Glomerular endothelial cell (primary cell): ENCODE measurements around the gene IGSF21. TPM values are rescaled to one million over a fixed set of nuclear protein-coding genes. Genes with fewer than 3 reads are reported as not detected.
"Not testable (repeated sequence)": the region's sequence is repeated elsewhere in the genome, so short reads cannot be mapped to it uniquely, and the experiment has no call there.

ENCODE experiments used
- DNase-seq: peaks from one replicate; pipeline ENCODE4 v3.0.0-alpha.2; 2011; ENCODE audit warnings: low read depth, low spot score; ENCODE audit errors: extremely low read depth
- total RNA-seq: library from RNA; depleted of rRNA; stranded (reverse); fragments of >200 nt; gene quantifications from 2 replicates; pipeline ENCODE4 v1.2.3, GENCODE V29; 2015

The IGSF21 gene
- total RNA-seq, 1 donor from 2014 or later, result not detected

- no peak for DNase-seq
Measured at GRCh38 chr1:18144062-18144461, 36.5 kb downstream of the IGSF21 start.

DNA sequence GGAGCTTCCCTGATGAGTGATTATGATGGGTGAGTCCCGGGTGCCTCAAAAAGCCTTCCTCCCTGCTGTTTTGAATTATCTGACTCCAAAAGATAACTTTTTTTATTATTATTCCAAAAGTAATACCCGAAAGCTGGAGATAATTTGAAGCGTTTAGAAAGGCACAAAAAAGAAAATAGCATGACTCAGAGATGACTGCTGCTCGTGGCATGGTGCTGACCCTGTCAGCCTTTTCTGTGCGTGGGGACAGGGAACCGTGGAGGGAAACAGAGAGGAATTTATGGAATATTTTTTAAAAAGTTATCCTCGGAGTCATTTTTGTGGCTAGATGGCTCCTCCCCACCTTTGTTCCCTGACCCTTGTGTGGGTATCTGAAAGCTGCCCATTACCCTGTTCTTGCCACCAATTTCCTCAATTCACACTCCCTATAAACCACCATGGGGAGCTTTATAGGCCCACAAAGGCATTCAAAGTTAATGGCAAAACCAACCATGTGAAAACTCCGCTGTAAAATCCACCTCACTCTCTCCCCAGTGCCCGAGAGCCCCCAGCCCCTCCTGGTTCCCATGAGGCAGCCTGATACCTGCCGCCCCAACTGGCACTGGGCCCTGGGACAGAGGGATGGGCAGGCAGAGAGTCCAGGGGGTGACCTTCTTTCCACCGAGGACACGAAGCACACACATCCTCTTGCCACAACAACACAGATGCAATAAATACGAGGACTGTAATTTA is 37.5 kb downstream of the IGSF21 start:
- DNase-seq, result no peak

DNA sequence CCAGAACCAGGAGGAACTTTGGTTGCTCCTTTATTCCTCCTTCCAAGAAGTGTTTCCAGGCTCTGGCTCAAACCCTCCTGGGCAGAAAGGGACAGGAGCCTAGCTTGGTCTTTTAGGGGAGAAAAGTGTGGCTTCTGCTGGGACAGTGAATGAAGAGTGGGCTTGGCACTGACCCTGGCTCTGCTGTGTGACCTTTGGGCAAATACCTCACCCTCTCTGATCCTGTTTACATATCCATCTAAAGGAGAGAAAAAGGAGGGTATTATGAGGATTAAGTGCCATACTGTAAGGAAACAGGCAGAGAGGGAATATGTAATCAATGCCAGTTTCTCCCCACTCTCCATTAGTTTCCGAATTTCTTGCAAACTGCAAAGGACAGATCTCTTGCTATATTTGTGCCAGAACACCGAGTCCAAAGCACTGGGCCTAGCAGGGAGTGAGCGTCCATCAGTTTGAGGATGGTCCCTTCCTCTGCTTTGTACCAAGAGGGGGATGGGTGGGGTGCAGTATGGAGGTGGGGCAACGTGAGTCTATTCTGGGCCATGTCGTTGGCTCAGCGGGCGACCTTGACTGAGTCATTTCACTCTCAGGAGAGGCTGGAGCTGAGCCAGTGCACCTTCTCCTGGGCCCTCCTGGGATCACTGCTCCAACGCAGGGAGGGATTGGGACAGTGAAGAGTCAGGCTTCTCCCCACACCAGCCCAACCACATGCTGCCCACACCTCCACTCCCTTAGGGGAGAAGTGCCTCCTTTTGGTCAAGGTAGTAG is 38.4 kb downstream of the IGSF21 start:
- no peak for DNase-seq

DNA sequence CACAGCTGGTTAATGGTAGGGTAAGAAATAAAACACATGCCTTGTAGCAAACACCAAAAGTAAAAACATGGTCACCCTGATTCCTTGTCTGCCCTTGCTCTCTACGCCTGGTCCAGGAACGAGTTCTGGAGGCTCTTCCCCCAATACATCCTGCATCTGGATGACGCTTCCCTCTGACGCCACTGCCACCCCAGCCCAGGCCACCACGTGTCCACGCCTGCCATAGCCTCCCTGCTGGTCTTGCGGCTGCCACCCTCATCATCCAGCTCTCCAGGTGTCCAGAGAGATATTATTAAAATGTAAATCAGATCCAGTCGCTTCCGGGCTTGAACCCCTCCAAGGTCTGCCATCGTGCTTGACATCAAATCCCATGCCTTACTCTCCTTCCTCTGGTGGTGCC is 39.3 kb downstream of the IGSF21 start:
- DNase-seq, result no peak

DNA sequence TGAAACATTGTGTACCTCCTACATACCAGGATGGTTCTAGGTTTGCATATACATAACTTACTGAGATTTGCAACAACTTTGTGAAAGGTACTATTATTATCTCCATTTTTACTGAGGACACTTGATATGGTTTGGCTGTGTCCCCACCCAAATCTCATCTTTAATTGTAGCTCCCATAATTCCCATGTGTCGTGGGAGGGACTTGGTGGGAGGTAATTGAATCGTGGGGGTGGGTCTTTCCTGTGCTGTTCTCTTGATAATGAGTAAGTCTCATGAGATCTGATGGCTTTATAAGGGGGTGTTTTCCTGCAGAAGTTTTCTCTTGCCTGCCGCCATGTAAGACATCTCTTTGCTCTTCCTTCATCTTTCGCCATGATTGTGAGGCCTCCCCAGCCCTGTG is 40.1 kb downstream of the IGSF21 start:
- DNase-seq, result no peak

- DNase-seq, result no peak
Measured at GRCh38 chr1:18148461-18148860, 40.9 kb downstream of the IGSF21 start.

DNA sequence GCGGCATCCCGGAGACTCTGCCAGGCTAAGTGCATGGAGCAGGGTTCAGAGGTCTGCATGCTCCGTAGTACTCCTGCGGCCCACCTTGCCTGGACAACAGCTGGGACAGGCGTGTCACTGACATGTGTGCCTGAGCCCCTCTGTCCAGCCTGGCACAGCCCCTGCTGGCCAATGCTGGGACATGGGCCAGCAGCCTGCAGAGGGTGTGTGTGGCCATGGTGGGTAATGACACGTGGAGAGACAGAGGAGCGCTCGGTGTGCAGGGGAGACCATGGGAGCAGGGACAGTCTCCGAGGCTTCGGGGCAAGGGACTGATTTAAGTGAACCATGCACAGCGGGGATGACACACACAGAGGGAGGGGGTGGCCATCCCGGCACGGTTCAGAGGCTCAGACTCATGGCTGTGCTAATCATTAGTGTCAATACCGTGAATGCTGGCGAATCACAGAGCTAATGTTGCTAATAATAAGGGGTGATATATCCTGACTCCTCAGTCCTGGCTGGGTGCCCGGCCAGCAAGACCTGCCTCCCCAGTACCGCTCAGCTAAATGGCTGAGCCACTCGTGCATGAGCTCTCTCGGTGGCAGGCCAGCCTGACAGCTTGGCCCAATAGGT is 41.5 kb downstream of the IGSF21 start:
- no peak for DNase-seq

- DNase-seq, result no peak
Measured at GRCh38 chr1:18151436-18152122, 44.0 kb downstream of the IGSF21 start.

GRCh38 chr1:18154430-18155194 is 47.0 kb downstream of the IGSF21 start:
- no peak for DNase-seq

DNA sequence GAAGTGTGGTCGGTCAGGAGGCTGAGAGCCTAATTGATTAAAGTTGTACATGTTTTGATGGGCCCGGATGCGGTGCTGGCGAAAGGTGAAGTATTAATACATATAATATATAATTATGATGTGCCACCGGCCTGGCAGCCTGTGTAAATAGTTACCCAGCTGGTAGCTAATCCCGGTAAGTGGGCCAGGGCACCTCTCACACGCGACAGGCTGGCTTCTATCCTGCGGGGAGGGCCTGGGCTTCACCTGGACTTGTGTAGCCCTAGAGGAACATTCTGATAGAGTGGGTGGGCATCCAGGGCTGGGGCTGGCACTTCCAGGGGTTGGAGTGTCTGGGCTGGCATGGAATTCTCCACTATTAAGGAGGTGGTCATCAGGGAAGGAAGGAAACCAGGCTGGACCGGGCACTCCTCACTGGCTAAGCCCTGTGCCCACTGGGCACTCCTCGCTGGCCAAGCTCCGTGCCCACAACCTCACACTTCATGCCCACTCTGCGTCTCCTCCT is 48.3 kb downstream of the IGSF21 start:
- no peak for DNase-seq

DNA sequence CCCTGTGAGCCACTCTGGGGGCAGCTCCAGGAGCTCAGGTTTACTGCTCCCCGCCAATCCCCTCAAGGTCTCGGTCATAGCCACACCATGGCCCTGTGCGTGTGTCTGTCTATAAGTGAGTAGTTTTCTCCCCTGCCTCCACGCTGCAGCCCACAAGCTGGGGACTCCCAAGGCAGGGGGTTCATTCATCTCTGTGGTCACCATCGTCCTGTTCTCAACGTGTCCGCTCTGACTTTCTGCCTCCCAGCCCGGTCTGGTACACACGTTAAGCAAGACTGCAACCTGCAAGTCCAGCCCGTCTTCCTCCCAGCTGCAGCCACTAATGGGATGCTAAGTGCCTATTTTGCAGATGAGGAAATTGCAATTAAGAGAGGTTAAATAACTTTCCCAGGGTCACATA is 49.8 kb downstream of the IGSF21 start:
- DNase-seq, result no peak

DNA sequence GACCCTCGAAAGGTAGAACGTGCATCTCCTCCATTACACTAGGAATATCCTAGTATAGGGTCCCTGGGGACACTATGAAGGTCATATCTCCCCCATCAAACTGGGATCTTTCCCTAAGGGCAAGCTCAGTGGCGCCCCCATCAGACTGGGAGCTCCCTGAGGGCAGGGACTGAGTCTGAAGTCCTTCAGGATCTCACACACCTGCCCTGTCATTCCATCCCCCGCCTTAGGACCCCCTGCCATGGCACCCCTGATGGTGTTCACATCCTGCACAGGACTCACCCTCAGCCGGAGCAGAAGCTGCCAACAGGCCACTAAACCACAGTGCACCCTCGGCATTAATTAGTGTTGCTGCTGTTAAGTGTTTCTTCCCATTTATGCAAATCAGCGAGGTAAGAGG is 50.4 kb downstream of the IGSF21 start:
- DNase-seq, result no peak

- no peak for DNase-seq
Measured at GRCh38 chr1:18158714-18159113, 51.1 kb downstream of the IGSF21 start.

- DNase-seq, result no peak
Measured at GRCh38 chr1:18160290-18160942, 52.8 kb downstream of the IGSF21 start.

DNA sequence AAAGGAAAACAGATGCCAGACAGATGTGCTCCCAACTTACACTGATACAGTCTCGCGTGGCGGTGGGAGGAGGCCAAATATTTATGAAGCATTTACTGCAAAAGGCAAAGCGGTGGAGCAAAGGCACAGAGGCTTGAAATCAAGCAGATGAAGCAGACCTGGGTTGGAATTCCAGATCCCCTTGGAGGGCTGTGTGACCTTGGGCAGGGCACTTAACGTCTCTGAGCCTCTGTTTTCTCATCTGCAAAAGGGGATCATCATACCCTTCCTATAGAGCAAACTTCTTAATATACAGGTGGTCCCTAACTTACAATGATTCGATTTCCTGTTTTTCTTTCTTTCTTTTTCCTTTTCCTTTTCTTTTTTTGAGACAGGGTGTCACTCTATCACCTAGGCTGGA is 54.1 kb downstream of the IGSF21 start:
- DNase-seq, result no peak

- DNase-seq, result not testable (repeated sequence)
Measured at GRCh38 chr1:18165640-18166039, 58.0 kb downstream of the IGSF21 start.

- no peak for DNase-seq
Measured at GRCh38 chr1:18166341-18166740, 58.7 kb downstream of the IGSF21 start.

GRCh38 chr1:18166929-18167328 is 59.3 kb downstream of the IGSF21 start:
- no peak for DNase-seq

DNA sequence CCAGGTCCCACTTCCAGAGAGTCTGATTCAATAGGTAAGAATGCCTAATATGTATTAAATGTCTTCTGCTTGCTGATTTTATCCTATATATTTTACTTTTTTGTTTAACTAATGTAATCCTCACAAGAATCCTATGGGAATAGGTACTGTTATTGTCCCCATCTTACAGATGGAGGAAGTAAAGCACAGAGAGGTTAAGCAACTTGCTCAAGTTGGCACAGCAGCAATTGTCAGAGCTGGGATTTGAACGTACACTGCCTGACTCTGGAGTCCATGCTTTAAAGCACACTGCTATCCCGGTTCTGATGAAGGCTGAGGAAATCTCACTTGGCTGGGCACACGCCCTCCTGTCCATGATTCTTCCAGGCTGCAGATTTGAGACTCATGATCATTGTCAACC is 62.8 kb downstream of the IGSF21 start:
- no peak for DNase-seq

DNA sequence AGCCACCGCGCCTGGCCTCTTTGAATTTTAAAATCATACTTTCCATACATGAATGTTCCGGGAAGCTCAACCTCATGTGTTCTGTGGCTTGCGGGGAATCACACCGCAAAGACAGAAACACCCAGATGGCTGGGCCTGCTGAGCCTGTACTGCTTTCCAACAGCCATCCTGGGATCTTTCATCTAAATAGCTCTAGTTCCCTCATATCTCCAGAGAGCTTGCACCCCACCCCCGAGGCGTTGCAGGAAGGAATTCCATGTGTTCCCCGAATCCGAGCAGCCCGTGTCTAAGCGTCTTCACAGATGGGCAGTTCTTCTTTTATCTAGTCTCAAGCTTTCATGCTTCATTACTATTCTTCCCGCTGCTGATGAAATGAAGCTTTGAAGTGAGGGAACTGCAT is 66.4 kb downstream of the IGSF21 start:
- DNase-seq, result no peak
